ENCODE measurements around the gene KLHL26.

GRCh38 chr19:18697680-18698079 lies 60.9 kb downstream of the KLHL26 start:
- TF ChIP-seq CTCF (IDR thresholded peaks at IDR 0.05; ENCODE audit: low read depth, low read length) (no peak), EZH2phosphoT487 (IDR thresholded peaks at IDR 0.05; ENCODE audit: low read depth) (no peak)
